Measurements from ENCODE around the gene TPI1.

TPI1 gene

GRCh38 chr12:6828781-6829535, 38.4 kb upstream of the TPI1 start:
- TF ChIP-seq EP300 (IDR thresholded peaks at IDR 0.05; ENCODE audit: borderline replicate concordance) (no peak), CEBPB (IDR thresholded peaks at IDR 0.05) (no peak), NFIC (IDR thresholded peaks at IDR 0.05) (no peak), ZBTB7A (IDR thresholded peaks at IDR 0.05; ENCODE audit: low read depth) (peak; percentile 60), CREB1 (IDR thresholded peaks at IDR 0.05; ENCODE audit: low read depth) (no peak), TAF1 (IDR thresholded peaks at IDR 0.05; ENCODE audit: low read depth) (no peak), MAX (IDR thresholded peaks at IDR 0.05) (peak; percentile 64), TCF12 (IDR thresholded peaks at IDR 0.05; ENCODE audit: low read depth) (no peak), EGR1 (IDR thresholded peaks at IDR 0.05) (peak; percentile 95), TEAD4 (IDR thresholded peaks at IDR 0.05) (no peak), FOXM1 (IDR thresholded peaks at IDR 0.05; ENCODE audit: borderline replicate concordance, low read depth) (no peak), REST (IDR thresholded peaks at IDR 0.05; ENCODE audit: low read depth) (no peak), RAD21 (IDR thresholded peaks at IDR 0.05; ENCODE audit: low read depth) (no peak)

GRCh38 chr12:6829536-6830220, 37.7 kb upstream of the TPI1 start:
- TF ChIP-seq EGR1 (IDR thresholded peaks at IDR 0.05) (no peak), FOXM1 (IDR thresholded peaks at IDR 0.05; ENCODE audit: borderline replicate concordance, low read depth) (no peak), NFIC (IDR thresholded peaks at IDR 0.05) (no peak), REST (IDR thresholded peaks at IDR 0.05; ENCODE audit: low read depth) (no peak), TCF12 (IDR thresholded peaks at IDR 0.05; ENCODE audit: low read depth) (no peak), USF1 (IDR thresholded peaks at IDR 0.05) (no peak), TAF1 (IDR thresholded peaks at IDR 0.05; ENCODE audit: low read depth) (no peak), EP300 (IDR thresholded peaks at IDR 0.05; ENCODE audit: borderline replicate concordance) (no peak), YY1 (IDR thresholded peaks at IDR 0.05; ENCODE audit: low read depth) (no peak), TEAD4 (IDR thresholded peaks at IDR 0.05) (no peak), MAX (IDR thresholded peaks at IDR 0.05) (no peak), CREB1 (IDR thresholded peaks at IDR 0.05; ENCODE audit: low read depth) (no peak), CEBPB (IDR thresholded peaks at IDR 0.05) (no peak), ZBTB7A (IDR thresholded peaks at IDR 0.05; ENCODE audit: low read depth) (no peak; the same call in 1 of the 2 replicates), RAD21 (IDR thresholded peaks at IDR 0.05; ENCODE audit: low read depth) (no peak)

- TF ChIP-seq MAX (IDR thresholded peaks at IDR 0.05) (no peak), FOXM1 (IDR thresholded peaks at IDR 0.05; ENCODE audit: borderline replicate concordance, low read depth) (no peak), TEAD4 (IDR thresholded peaks at IDR 0.05) (no peak), RAD21 (IDR thresholded peaks at IDR 0.05; ENCODE audit: low read depth) (no peak), REST (IDR thresholded peaks at IDR 0.05; ENCODE audit: low read depth) (no peak), CREB1 (IDR thresholded peaks at IDR 0.05; ENCODE audit: low read depth) (no peak), CEBPB (IDR thresholded peaks at IDR 0.05) (no peak), NFIC (IDR thresholded peaks at IDR 0.05) (no peak), USF1 (IDR thresholded peaks at IDR 0.05) (no peak), TCF12 (IDR thresholded peaks at IDR 0.05; ENCODE audit: low read depth) (no peak), TAF1 (IDR thresholded peaks at IDR 0.05; ENCODE audit: low read depth) (no peak)
Observed at GRCh38 chr12:6830286-6830890, 36.9 kb upstream of the TPI1 start.
